ENCODE data around the gene ZNF467. TPM values are rescaled to one million over a fixed set of nuclear protein-coding genes. Genes with fewer than 3 reads are reported as not detected.

ZNF467 gene
- total RNA-seq, 1 experiment from 2014 or later = 11.3 TPM

- POLR2A ChIA-PET = no interaction called here
- intact Hi-C loops (cut with micrococcal nuclease) = no loop called here
Measured at GRCh38 chr7:149814494-149814893, 41.1 kb upstream of the ZNF467 start.

More at GRCh38 chr7:149814494-149814893, 41.1 kb upstream of the ZNF467 start:
- H4K20me1 ChIP-seq (ENCODE audit: insufficient read depth) = no peaks in the 10 kb centered on the region
- H3K36me3 ChIP-seq (ENCODE audit: control insufficient read depth in 1 of 2, insufficient read depth in 2 of 2, low read length in 2 of 2) = no peaks in the 10 kb centered on the region
- H3K4me1 ChIP-seq (ENCODE audit: control insufficient read depth in 1 of 2, insufficient read depth in 2 of 2, low read length in 2 of 2) = no peaks in the 10 kb centered on the region
- no peak overlapping the region for H3K4me3 ChIP-seq (replicated peaks in 1 of 2; ENCODE audit: low read depth in 1 of 2, low read length in 2 of 2)
- H2AFZ ChIP-seq (ENCODE audit: low read depth, low read length, poor library complexity, severe bottlenecking) = no peak overlapping the region
- DNase-seq (ENCODE audit: low read depth, low spot score) (no peak), ATAC-seq (no peak)
- no peak overlapping the region for H3K27ac ChIP-seq (ENCODE audit: low read depth, low read length)
- RAD21 ChIA-PET (ENCODE audit: low non-redundant PET in 1 of 2, low total read pairs in 2 of 2, uncharacterized antibody in 2 of 2, unreplicated experiment in 2 of 2) = no interaction called here
- no peaks in the 10 kb centered on the region for H3K9me2 ChIP-seq (ENCODE audit: insufficient read depth)
- H3K9ac ChIP-seq (ENCODE audit: low read length) = no peak overlapping the region
- BruUV-seq (replicated peaks) = no TSS peak
- CTCF ChIA-PET = no interaction called here
- no peaks in the 10 kb centered on the region for H3K27me3 ChIP-seq (ENCODE audit: insufficient read depth, low read length)
- TF ChIP-seq POLR2A (IDR thresholded peaks at IDR 0.05; ENCODE audit: borderline replicate concordance, extremely low read depth, insufficient read depth, insufficient read length) (no peak), ZFX (IDR thresholded peaks at IDR 0.05) (no peak), REST (IDR thresholded peaks at IDR 0.05; ENCODE audit: low read depth) (no peak), POLR2AphosphoS5 (IDR thresholded peaks at IDR 0.05; ENCODE audit: low read depth, low read length) (no peak), RAD21 (IDR thresholded peaks at IDR 0.05; ENCODE audit: low read depth) (no peak), EZH2phosphoT487 (IDR thresholded peaks at IDR 0.05; ENCODE audit: borderline replicate concordance) (no peak), MAX (IDR thresholded peaks at IDR 0.05) (no peak), EGR1 (IDR thresholded peaks at IDR 0.05; ENCODE audit: low read depth) (no peak), SRF (IDR thresholded peaks at IDR 0.05; ENCODE audit: low read depth) (no peak), EZH2 (IDR thresholded peaks at IDR 0.05) (no peak), SP1 (IDR thresholded peaks at IDR 0.05; ENCODE audit: low read depth) (no peak), TCF7L2 (IDR thresholded peaks at IDR 0.05; ENCODE audit: borderline replicate concordance, extremely low read depth, insufficient read depth, insufficient read length) (no peak), FOSL1 (IDR thresholded peaks at IDR 0.05; ENCODE audit: low read depth) (no peak), YY1 (IDR thresholded peaks at IDR 0.05; ENCODE audit: extremely low read depth, insufficient replicate concordance, low read depth, low read length) (no peak), ATF3 (IDR thresholded peaks at IDR 0.05) (no peak), JUND (IDR thresholded peaks at IDR 0.05) (no peak), ZNF274 (IDR thresholded peaks at IDR 0.05; ENCODE audit: low read depth, low read length) (no peak), CBX3 (IDR thresholded peaks at IDR 0.05; ENCODE audit: low read depth) (no peak), CEBPB (IDR thresholded peaks at IDR 0.05; ENCODE audit: low read depth) (no peak)
- TF ChIP-seq, protein P1, sequence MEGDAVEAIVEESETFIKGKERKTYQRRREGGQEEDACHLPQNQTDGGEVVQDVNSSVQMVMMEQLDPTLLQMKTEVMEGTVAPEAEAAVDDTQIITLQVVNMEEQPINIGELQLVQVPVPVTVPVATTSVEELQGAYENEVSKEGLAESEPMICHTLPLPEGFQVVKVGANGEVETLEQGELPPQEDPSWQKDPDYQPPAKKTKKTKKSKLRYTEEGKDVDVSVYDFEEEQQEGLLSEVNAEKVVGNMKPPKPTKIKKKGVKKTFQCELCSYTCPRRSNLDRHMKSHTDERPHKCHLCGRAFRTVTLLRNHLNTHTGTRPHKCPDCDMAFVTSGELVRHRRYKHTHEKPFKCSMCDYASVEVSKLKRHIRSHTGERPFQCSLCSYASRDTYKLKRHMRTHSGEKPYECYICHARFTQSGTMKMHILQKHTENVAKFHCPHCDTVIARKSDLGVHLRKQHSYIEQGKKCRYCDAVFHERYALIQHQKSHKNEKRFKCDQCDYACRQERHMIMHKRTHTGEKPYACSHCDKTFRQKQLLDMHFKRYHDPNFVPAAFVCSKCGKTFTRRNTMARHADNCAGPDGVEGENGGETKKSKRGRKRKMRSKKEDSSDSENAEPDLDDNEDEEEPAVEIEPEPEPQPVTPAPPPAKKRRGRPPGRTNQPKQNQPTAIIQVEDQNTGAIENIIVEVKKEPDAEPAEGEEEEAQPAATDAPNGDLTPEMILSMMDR (IDR thresholded peaks at IDR 0.05 in 2 of 3, conservative IDR thresholded peaks at IDR 0.05 in 1 of 3; ENCODE audit: borderline replicate concordance in 1 of 3, insufficient read depth in 1 of 3, low read depth in 2 of 3, low read length in 2 of 3) = no peak
- H3K4me2 ChIP-seq (ENCODE audit: low read length) = no peak overlapping the region
- H3K79me2 ChIP-seq (ENCODE audit: insufficient read depth, low read length) = no peaks in the 10 kb centered on the region
- H3K9me3 ChIP-seq (ENCODE audit: control insufficient read depth in 1 of 2, insufficient read depth in 1 of 2, low read depth in 1 of 2, low read length in 2 of 2) = no peaks in the 10 kb centered on the region

Data from HCT116 (cell line).